SK-N-SH treated with all-trans-retinoic acid at 6 μM for 48 hours (cell line): ENCODE data around the gene CNKSR2.

Experiments used
- BACH2 ChIP-seq: fragments of 250-450 bp; sonication (Bioruptor Pico); IDR thresholded peaks from 2 replicates; pipeline ENCODE4 v1.9.0; 2021; ENCODE audit warnings: mild to moderate bottlenecking, borderline replicate concordance
- CSDC2 ChIP-seq: fragments of 250-450 bp; sonication (Bioruptor Pico); IDR thresholded peaks from 2 replicates; pipeline ENCODE4 v1.5.0; 2020; ENCODE audit warnings: mild to moderate bottlenecking, moderate library complexity
- TCF4 ChIP-seq: fragments of 250-450 bp; sonication (Bioruptor Pico); IDR thresholded peaks from 2 replicates; pipeline ENCODE4 v1.8.0; 2021; ENCODE audit warnings: mild to moderate bottlenecking, moderate library complexity, borderline replicate concordance
- TF ChIP-seq, protein P1 (sequence below): fragments of 250-450 bp; sonication (Bioruptor Pico); IDR thresholded peaks from 2 replicates; pipeline ENCODE4 v1.8.0; 2020; ENCODE audit warnings: mild to moderate bottlenecking, moderate library complexity, borderline replicate concordance

DNA sequence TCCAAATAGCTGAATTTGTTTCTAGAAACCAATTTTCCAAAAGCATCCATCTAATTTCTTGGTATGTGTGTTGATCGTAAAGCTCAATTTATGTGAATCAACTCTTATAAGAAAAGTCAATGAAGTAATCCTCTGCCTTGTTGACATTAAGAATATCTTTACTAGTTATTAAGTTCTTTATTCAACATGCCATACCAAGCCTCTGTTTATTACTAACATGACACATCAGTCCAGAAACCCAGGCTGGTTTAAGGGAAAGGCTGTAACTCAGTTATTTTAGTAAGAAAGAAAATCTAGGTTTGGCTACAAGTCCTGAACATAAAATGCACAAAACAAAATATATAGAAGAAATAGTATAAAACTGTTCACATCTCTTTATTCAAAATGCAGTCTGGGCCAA lies 235.9 kb downstream of the CNKSR2 start:
- TF ChIP-seq CSDC2 (CRISPR knock-in tag), result no peak
- TF ChIP-seq BACH2 (CRISPR knock-in tag), result no peak
- TF ChIP-seq TCF4 (CRISPR knock-in tag), result no peak
- TF ChIP-seq, protein P1, sequence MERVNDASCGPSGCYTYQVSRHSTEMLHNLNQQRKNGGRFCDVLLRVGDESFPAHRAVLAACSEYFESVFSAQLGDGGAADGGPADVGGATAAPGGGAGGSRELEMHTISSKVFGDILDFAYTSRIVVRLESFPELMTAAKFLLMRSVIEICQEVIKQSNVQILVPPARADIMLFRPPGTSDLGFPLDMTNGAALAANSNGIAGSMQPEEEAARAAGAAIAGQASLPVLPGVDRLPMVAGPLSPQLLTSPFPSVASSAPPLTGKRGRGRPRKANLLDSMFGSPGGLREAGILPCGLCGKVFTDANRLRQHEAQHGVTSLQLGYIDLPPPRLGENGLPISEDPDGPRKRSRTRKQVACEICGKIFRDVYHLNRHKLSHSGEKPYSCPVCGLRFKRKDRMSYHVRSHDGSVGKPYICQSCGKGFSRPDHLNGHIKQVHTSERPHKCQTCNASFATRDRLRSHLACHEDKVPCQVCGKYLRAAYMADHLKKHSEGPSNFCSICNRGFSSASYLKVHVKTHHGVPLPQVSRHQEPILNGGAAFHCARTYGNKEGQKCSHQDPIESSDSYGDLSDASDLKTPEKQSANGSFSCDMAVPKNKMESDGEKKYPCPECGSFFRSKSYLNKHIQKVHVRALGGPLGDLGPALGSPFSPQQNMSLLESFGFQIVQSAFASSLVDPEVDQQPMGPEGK (CRISPR knock-in tag), result no peak
